SU-DHL-6 (cell line): ENCODE measurements around the gene SRD5A3.

ENCODE experiments used
- H2AFZ ChIP-seq: fragments of 200-600 bp; sonication (generic); 2 replicates; pipeline ENCODE4 v1.6.1; 2014; ENCODE audit warnings: low read depth, mild to moderate bottlenecking, moderate library complexity, mixed read lengths, antibody characterized with exemption, low read length; ENCODE audit not compliant: severe bottlenecking
- H3F3A ChIP-seq: fragments of 200-600 bp; shearing (Covaris generic); 2 replicates; pipeline ENCODE4 v1.6.0; 2016; ENCODE audit warnings: antibody characterized with exemption, mild to moderate bottlenecking; ENCODE audit not compliant: insufficient read depth
- H3K27ac ChIP-seq: fragments of 200-600 bp; sonication (generic); 2 replicates; pipeline ENCODE4 v1.5.1; 2016; ENCODE audit warnings: low read depth, mild to moderate bottlenecking, low read length, moderate library complexity, mixed read lengths
- H3K27me3 ChIP-seq: fragments of 200-600 bp; sonication (generic), shearing (Covaris generic); 2 replicates; pipeline ENCODE4 v1.6.0; 2014; ENCODE audit warnings: mild to moderate bottlenecking, low read length
- H3K36me3 ChIP-seq: fragments of 200-600 bp; sonication (generic); 2 replicates; pipeline ENCODE4 v1.6.1; 2014; ENCODE audit warnings: mild to moderate bottlenecking, low read length, mixed read lengths
- H3K4me2 ChIP-seq: fragments of 300-600, 200-600 bp; shearing (Covaris generic), sonication (generic); 2 replicates; pipeline ENCODE4 v1.6.0; 2014; ENCODE audit warnings: low read length, low read depth, mild to moderate bottlenecking; ENCODE audit not compliant: poor library complexity, severe bottlenecking
- H3K4me3 ChIP-seq: fragments of 200-600 bp; sonication (generic); 2 replicates; pipeline ENCODE4 v1.5.1; 2014; ENCODE audit warnings: antibody characterized with exemption, low read length, mild to moderate bottlenecking, mixed read lengths; ENCODE audit not compliant: insufficient read depth, poor library complexity, severe bottlenecking
- H3K79me2 ChIP-seq: fragments of 200-600 bp; sonication (generic); 2 replicates; pipeline ENCODE4 v1.6.1; 2014; ENCODE audit warnings: mild to moderate bottlenecking, low read length, moderate library complexity; ENCODE audit not compliant: insufficient read depth
- H3K9ac ChIP-seq: fragments of 200-600 bp; sonication (generic); 2 replicates; pipeline ENCODE4 v1.7.0; 2014; ENCODE audit warnings: mild to moderate bottlenecking, low read length
- H3K9me2 ChIP-seq: fragments of 200-600 bp; sonication (generic); replicated peaks from 2 replicates; pipeline ENCODE4 v1.6.1; 2014; ENCODE audit warnings: low read length; ENCODE audit not compliant: insufficient read depth
- H3K9me3 ChIP-seq: fragments of 200-600 bp; sonication (generic); 2 replicates; pipeline ENCODE4 v1.6.1; 2014; ENCODE audit warnings: low read length, mixed read lengths; ENCODE audit not compliant: insufficient read depth
- H4K20me1 ChIP-seq: fragments of 200-600 bp; sonication (generic); 2 replicates; pipeline ENCODE4 v1.6.1; 2014; ENCODE audit warnings: low read depth, mild to moderate bottlenecking, antibody characterized with exemption, low read length, moderate library complexity, mixed read lengths
- CTCF ChIP-seq: fragments of 200-600 bp; sonication (generic); IDR thresholded peaks from one replicate; pipeline ENCODE4 v1.5.1; 2017; ENCODE audit warnings: antibody characterized with exemption, mild to moderate bottlenecking, low read length, moderate library complexity; ENCODE audit not compliant: insufficient read depth, poor library complexity, severe bottlenecking
- EZH2phosphoT487 ChIP-seq: fragments of 200-600 bp; sonication (generic), shearing (Covaris generic); conservative IDR thresholded peaks from 2 replicates; pipeline ENCODE4 v1.6.1; 2018; ENCODE audit warnings: mild to moderate bottlenecking, antibody characterized with exemption, low read length, moderate library complexity, mixed read lengths

Gene SRD5A3

GRCh38 chr4:55338486-55338885 is 7.6 kb upstream of the SRD5A3 start:
- Histone ChIP-seq H3K27ac (no peak overlapping the region), H3K36me3 (no peaks in the 10 kb centered on the region), H3F3A (no peaks in the 10 kb centered on the region), H3K4me2 (no peak overlapping the region), H3K9me3 (no peaks in the 10 kb centered on the region), H3K79me2 (no peaks in the 10 kb centered on the region), H3K9me2 (no peaks in the 10 kb centered on the region), H3K4me3 (no peak overlapping the region), H3K27me3 (no peaks in the 10 kb centered on the region), H3K9ac (no peak overlapping the region), H4K20me1 (no peaks in the 10 kb centered on the region), H2AFZ (no peak overlapping the region)
- no peak for TF ChIP-seq EZH2phosphoT487
- TF ChIP-seq CTCF, result no peak

- Histone ChIP-seq H3K4me3 (no peak overlapping the region), H3K27me3 (no peaks in the 10 kb centered on the region), H3K9me3 (no peaks in the 10 kb centered on the region), H3K9ac (no peak overlapping the region), H3K79me2 (no peaks in the 10 kb centered on the region), H4K20me1 (no peaks in the 10 kb centered on the region), H3K4me2 (no peak overlapping the region), H3K27ac (no peak overlapping the region), H3F3A (no peaks in the 10 kb centered on the region), H3K36me3 (no peaks in the 10 kb centered on the region), H3K9me2 (no peaks in the 10 kb centered on the region), H2AFZ (no peak overlapping the region)
- TF ChIP-seq CTCF (no peak), EZH2phosphoT487 (no peak)
Measured at GRCh38 chr4:55340266-55340665, 5.8 kb upstream of the SRD5A3 start.

GRCh38 chr4:55343887-55344286 is 2.2 kb upstream of the SRD5A3 start:
- no peak overlapping the region for H3K4me3 ChIP-seq
- no peaks in the 10 kb centered on the region for H3K9me3 ChIP-seq
- no peaks in the 10 kb centered on the region for H3K9me2 ChIP-seq
- no peak overlapping the region for H3K4me2 ChIP-seq
- H4K20me1 ChIP-seq, result no peaks in the 10 kb centered on the region
- H3K9ac ChIP-seq, result no peak overlapping the region
- H2AFZ ChIP-seq, result no peak overlapping the region
- H3K27ac ChIP-seq, result no peak overlapping the region
- H3F3A ChIP-seq, result peaks cover 7% of the 10 kb centered on the region; the same call in 1 of the 2 replicates
- TF ChIP-seq EZH2phosphoT487 (no peak), CTCF (no peak)
- H3K36me3 ChIP-seq, result no peaks in the 10 kb centered on the region
- no peaks in the 10 kb centered on the region; the same call in 1 of the 2 replicates for H3K79me2 ChIP-seq
- no peaks in the 10 kb centered on the region for H3K27me3 ChIP-seq
